ENCODE data around the gene DCTN3.

The DCTN3 gene

GRCh38 chr9:34591248-34591916 lies 28.9 kb downstream of the DCTN3 start:
- in situ Hi-C loops (cut with MboI; ENCODE audit: low sequenced_read_pairs), result loop anchor here (25.0 kb wide), 1 partner anchor 179 kb away; no protein-coding TSS in a partner anchor

- in situ Hi-C loops (cut with MboI; ENCODE audit: low sequenced_read_pairs), result loop anchor here (25.0 kb wide), 1 partner anchor 178 kb away; no protein-coding TSS in a partner anchor
Measured at GRCh38 chr9:34590381-34591247, 29.7 kb downstream of the DCTN3 start.

GRCh38 chr9:34589636-34590380 lies 30.5 kb downstream of the DCTN3 start, which contains the start of gene CNTFR:
TSS of gene CNTFR (minus strand) at chr9:34589724. CDS start at chr9:34568981, 20,743 bp downstream.
- in situ Hi-C loops (cut with MboI; ENCODE audit: low sequenced_read_pairs), result loop anchor here (25.0 kb wide), 1 partner anchor 178 kb away; no protein-coding TSS in a partner anchor

- in situ Hi-C loops (cut with MboI; ENCODE audit: low sequenced_read_pairs), result loop anchor here (25.0 kb wide), 1 partner anchor 177 kb away; no protein-coding TSS in a partner anchor
Measured at GRCh38 chr9:34588671-34589635, 31.3 kb downstream of the DCTN3 start.

- in situ Hi-C loops (cut with MboI; ENCODE audit: low sequenced_read_pairs), result loop anchor here (25.0 kb wide), 1 partner anchor 175 kb away; no protein-coding TSS in a partner anchor
Measured at GRCh38 chr9:34587271-34587670, 33.0 kb downstream of the DCTN3 start.

GRCh38 chr9:34585946-34586669 lies 34.2 kb downstream of the DCTN3 start:
- in situ Hi-C loops (cut with MboI; ENCODE audit: low sequenced_read_pairs), result loop anchor here (25.0 kb wide), 1 partner anchor 174 kb away; no protein-coding TSS in a partner anchor

GRCh38 chr9:34584970-34585369 lies 35.3 kb downstream of the DCTN3 start:
- in situ Hi-C loops (cut with MboI; ENCODE audit: low sequenced_read_pairs), result loop anchor here (25.0 kb wide), 1 partner anchor 173 kb away; no protein-coding TSS in a partner anchor

GRCh38 chr9:34582787-34583186 lies 37.5 kb downstream of the DCTN3 start:
- in situ Hi-C loops (cut with MboI; ENCODE audit: low sequenced_read_pairs), result loop anchor here (25.0 kb wide), 1 partner anchor 170 kb away; no protein-coding TSS in a partner anchor

GRCh38 chr9:34581318-34581717 lies 39.0 kb downstream of the DCTN3 start:
- in situ Hi-C loops (cut with MboI; ENCODE audit: low sequenced_read_pairs), result loop anchor here (25.0 kb wide), 1 partner anchor 169 kb away; no protein-coding TSS in a partner anchor

GRCh38 chr9:34580358-34580757 lies 39.9 kb downstream of the DCTN3 start:
- in situ Hi-C loops (cut with MboI; ENCODE audit: low sequenced_read_pairs), result loop anchor here (25.0 kb wide), 1 partner anchor 168 kb away; no protein-coding TSS in a partner anchor

- in situ Hi-C loops (cut with MboI; ENCODE audit: low sequenced_read_pairs), result loop anchor here (25.0 kb wide), 1 partner anchor 167 kb away; no protein-coding TSS in a partner anchor
Measured at GRCh38 chr9:34579808-34580163, 40.5 kb downstream of the DCTN3 start.

- in situ Hi-C loops (cut with MboI; ENCODE audit: low sequenced_read_pairs), result loop anchor here (25.0 kb wide), 1 partner anchor 167 kb away; no protein-coding TSS in a partner anchor
Measured at GRCh38 chr9:34579104-34579807, 41.0 kb downstream of the DCTN3 start.

- in situ Hi-C loops (cut with MboI; ENCODE audit: low sequenced_read_pairs), result loop anchor here (25.0 kb wide), 1 partner anchor 166 kb away; no protein-coding TSS in a partner anchor
Measured at GRCh38 chr9:34578241-34579103, 41.8 kb downstream of the DCTN3 start.

- in situ Hi-C loops (cut with MboI; ENCODE audit: low sequenced_read_pairs), result loop anchor here (25.0 kb wide), 1 partner anchor 165 kb away; no protein-coding TSS in a partner anchor
Measured at GRCh38 chr9:34577400-34578240, 42.7 kb downstream of the DCTN3 start.

- in situ Hi-C loops (cut with MboI; ENCODE audit: low sequenced_read_pairs), result loop anchor here (25.0 kb wide), 1 partner anchor 164 kb away; no protein-coding TSS in a partner anchor
Measured at GRCh38 chr9:34576597-34577399, 43.5 kb downstream of the DCTN3 start.

Data from HL-60/S4 (cell line).